ENCODE data around the gene MARK1. TPM values are rescaled to one million over a fixed set of nuclear protein-coding genes. Genes with fewer than 3 reads are reported as not detected.

The MARK1 gene
- total and polyA plus RNA-seq, 2 of the 4 experiments (the other 2 are of a cell fraction): not detected

- H3K27ac ChIP-seq (ENCODE audit: insufficient read depth, low read length): no peak overlapping the region
- BruUV-seq (replicated peaks): no TSS peak
- no peak overlapping the region for H2BK20ac ChIP-seq (ENCODE audit: low read depth, low read length)
- H2BK15ac ChIP-seq (ENCODE audit: low read depth, low read length): no peak overlapping the region
- dilution Hi-C loops (cut with HindIII; ENCODE audit: low sequenced_read_pairs, unreplicated experiment): no loop called here
- intact Hi-C loops (cut with micrococcal nuclease): loop anchor here (10.0 kb wide), 3 partner anchors 217 to 307 kb away; no protein-coding TSS in a partner anchor
- no peak overlapping the region for H2BK5ac ChIP-seq (ENCODE audit: low read depth, low read length, poor library complexity, severe bottlenecking)
- H3K23ac ChIP-seq (ENCODE audit: low read depth, low read length): no peak overlapping the region
- H4K8ac ChIP-seq (ENCODE audit: low read depth in 2 of 2, low read length in 2 of 2): no peak overlapping the region
- H3K4ac ChIP-seq (ENCODE audit: low read depth, low read length): no peak overlapping the region
- H3K4me1 ChIP-seq (ENCODE audit: control insufficient read depth, insufficient read depth, low read length): no peaks in the 10 kb centered on the region
- peaks cover 5% of the 10 kb centered on the region for H3K27me3 ChIP-seq (ENCODE audit: control insufficient read depth, insufficient read depth, low read length)
- no peaks in the 10 kb centered on the region for H3K36me3 ChIP-seq (ENCODE audit: control insufficient read depth, insufficient read depth, low read length)
- no peak overlapping the region for H3K4me3 ChIP-seq (ENCODE audit: insufficient read depth, low read depth, low read length)
- H2AK5ac ChIP-seq (ENCODE audit: low read depth, low read length): no peak overlapping the region
- no peak overlapping the region for H3K56ac ChIP-seq (ENCODE audit: extremely low read depth, insufficient read depth, low read length)
- H3K9me3 ChIP-seq (ENCODE audit: control insufficient read depth, insufficient read depth, low read length): no peaks in the 10 kb centered on the region
- no peak overlapping the region for H2BK120ac ChIP-seq (ENCODE audit: low read depth, low read length)
- no peak overlapping the region for H3K14ac ChIP-seq (replicated peaks; ENCODE audit: low read depth, low read length)
- H3K79me1 ChIP-seq (ENCODE audit: low read depth in 1 of 2, low read length in 2 of 2): no peaks in the 10 kb centered on the region
- H3K18ac ChIP-seq (ENCODE audit: low read depth, low read length): no peak overlapping the region
- no peak for ATAC-seq (ENCODE audit: low read depth)
- H3K9ac ChIP-seq (ENCODE audit: low read depth, low read length): no peak overlapping the region
- no CpG with 5 or more reads among the region's 1 CpG for WGBS, 2 experiments (ENCODE audit: extremely low coverage in 2 of 2, insufficient read length in 1 of 2)
- no peaks in the 10 kb centered on the region for H4K20me1 ChIP-seq (ENCODE audit: insufficient read depth, low read length)
- DNase-seq: no peak
- no peaks in the 10 kb centered on the region for H3K9me1 ChIP-seq (ENCODE audit: insufficient read depth, low read length)
- no peak overlapping the region for H4K91ac ChIP-seq (ENCODE audit: insufficient read depth, low read depth, low read length)
- TF ChIP-seq POLR2A (IDR thresholded peaks at IDR 0.05; ENCODE audit: low read depth, low read length): no peak
- TF ChIP-seq FOS (IDR thresholded peaks at IDR 0.05; ENCODE audit: low read depth, low read length): no peak
- no peak for TF ChIP-seq BHLHE40 (IDR thresholded peaks at IDR 0.05; ENCODE audit: low read depth, low read length)
- no peak for TF ChIP-seq CTCF (conservative IDR thresholded peaks at IDR 0.05; ENCODE audit: low read depth, low read length)
- TF ChIP-seq MXI1 (IDR thresholded peaks at IDR 0.05; ENCODE audit: borderline replicate concordance, low read depth, low read length): no peak
- no peak overlapping the region for H2AK9ac ChIP-seq (replicated peaks; ENCODE audit: low read depth, low read length, poor library complexity)
- in situ Hi-C loops (cut with MboI; ENCODE audit: low sequenced_read_pairs): no loop called here
- H4K5ac ChIP-seq (ENCODE audit: low read depth, low read length): no peak overlapping the region
- H3K4me2 ChIP-seq (ENCODE audit: low read depth, low read length): no peak overlapping the region
- H2AFZ ChIP-seq (replicated peaks; ENCODE audit: low read length, poor library complexity): no peak overlapping the region
- POLR2A ChIA-PET (ENCODE audit: unreplicated experiment): no interaction called here
- CTCF ChIA-PET: interaction anchor here (0.6 kb wide), 1 partner anchor 102 kb away, joined by 4 read pairs; no protein-coding TSS in a partner anchor
Observed at GRCh38 chr1:220521778-220522177, 6.2 kb upstream of the MARK1 start.
